ENCODE results near the gene COLEC11.
"Not testable (repeated sequence)": the region's sequence is repeated elsewhere in the genome, so short reads cannot be mapped to it uniquely, and the experiment has no call there.

Gene COLEC11

DNA sequence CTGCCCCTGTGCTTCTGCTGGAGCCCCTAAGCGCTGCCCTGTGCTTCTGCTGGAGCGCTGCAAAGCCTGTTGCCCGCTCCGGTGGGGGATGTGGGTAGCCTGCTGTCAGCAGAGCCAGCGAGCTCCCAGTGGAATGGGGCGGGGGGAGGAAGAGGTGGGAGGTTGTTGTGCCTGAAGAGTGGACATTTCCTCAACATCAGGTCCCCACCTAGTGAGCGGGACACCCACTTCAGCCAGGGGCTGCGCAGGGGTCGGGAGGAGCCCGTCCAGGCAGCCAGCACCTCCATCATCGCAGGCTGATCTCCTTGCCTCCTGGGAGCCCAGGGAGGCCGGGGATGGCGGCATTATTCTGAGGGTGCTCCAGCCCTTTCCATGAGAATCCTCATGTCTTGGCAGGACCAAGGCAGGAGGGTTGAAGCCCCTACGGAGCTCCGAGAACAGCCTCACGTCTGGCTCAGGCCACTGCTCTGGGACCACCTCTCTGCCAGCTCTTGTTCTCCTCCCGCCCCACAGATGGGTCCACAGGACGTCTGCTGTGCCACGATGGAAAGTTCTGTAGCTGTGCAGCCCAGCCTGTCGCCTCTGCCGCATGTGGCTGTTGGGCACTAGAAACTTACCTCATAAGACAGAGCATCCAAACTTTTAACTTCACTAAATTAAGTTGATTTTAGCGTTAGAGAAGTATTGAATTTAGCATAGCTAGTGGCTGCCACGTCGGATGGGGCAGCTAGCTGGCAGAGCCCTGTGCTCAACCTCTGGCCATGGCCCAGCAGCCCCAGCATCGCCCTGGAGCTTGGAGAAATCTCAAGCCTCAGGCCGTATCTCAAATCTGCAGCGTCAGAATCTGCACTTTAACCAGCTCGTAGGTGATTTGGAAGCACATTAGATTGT is 61.2 kb downstream of the COLEC11 start:
- DNase-seq: no peak

DNA sequence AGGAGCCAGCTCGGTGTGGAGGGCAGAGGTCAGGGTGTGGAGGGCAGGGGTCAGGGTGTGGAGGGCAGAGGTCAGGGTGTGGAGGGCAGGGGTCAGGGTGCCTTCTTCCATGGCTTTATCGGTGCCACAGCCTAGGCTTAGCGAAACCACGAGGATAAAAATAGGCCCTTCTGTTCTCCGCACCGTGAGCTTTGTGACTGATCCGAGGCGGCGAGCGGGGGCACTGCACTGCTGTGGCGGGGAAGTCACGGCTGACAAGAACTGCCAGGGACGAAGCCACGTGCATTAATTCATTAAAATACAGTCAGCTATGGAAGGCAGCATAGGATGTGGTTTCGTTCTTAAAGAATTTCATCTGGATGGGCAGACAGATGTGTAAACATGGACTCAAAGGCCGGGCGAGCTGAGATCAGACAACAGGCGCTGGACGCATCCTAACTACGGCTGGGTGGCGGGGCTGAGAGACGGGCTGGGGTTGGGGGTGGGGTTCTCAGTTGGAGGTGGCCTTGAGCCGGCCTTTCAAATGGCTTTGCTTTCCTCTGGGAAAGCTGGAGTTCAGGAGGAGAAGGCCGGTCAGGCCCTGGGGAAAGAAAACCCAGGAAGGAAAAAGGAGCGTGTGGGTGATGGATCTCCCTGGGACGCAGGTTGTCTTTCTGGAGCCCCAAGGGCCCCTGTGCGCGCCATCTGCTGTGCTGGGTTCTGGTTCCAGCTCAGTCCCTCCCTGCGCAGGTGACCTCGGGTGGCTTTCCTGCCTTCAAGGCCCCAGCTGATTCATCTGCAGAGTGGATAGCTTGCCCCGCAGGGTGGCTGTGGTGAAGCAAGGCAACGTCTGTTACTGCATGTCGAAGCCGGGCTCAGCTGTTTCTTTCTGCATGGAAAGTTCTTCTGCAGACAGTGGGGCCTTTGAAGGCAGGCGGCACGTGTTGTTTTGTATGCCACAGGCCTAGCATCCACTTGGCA is 62.1 kb downstream of the COLEC11 start:
- no peak for DNase-seq

DNA sequence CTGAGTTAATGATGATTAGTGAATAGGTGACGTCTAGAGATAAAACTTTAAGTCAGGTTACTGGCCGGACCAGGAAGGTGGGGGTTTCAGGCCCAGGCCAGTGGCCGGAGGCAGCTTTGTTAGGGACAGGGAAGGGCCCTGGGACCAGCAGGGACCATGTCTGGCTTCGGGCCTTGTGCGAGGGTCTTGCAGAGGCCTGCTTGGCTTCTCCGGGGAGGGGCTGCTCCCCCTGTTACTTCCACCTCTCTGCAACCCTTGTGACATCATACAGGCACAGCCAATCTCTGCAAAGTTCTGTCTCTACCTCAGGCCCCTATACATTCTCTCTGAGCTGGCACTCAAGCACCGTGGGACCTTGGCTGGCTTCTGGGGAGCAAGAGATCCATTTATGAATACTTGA is 63.0 kb downstream of the COLEC11 start, which contains the start of gene ALLC:
TSS of gene ALLC (plus strand) at position 320 of the 400 bp plus-strand sequence. CDS start 12,958 bp downstream, outside the sequence.
- DNase-seq: no peak

DNA sequence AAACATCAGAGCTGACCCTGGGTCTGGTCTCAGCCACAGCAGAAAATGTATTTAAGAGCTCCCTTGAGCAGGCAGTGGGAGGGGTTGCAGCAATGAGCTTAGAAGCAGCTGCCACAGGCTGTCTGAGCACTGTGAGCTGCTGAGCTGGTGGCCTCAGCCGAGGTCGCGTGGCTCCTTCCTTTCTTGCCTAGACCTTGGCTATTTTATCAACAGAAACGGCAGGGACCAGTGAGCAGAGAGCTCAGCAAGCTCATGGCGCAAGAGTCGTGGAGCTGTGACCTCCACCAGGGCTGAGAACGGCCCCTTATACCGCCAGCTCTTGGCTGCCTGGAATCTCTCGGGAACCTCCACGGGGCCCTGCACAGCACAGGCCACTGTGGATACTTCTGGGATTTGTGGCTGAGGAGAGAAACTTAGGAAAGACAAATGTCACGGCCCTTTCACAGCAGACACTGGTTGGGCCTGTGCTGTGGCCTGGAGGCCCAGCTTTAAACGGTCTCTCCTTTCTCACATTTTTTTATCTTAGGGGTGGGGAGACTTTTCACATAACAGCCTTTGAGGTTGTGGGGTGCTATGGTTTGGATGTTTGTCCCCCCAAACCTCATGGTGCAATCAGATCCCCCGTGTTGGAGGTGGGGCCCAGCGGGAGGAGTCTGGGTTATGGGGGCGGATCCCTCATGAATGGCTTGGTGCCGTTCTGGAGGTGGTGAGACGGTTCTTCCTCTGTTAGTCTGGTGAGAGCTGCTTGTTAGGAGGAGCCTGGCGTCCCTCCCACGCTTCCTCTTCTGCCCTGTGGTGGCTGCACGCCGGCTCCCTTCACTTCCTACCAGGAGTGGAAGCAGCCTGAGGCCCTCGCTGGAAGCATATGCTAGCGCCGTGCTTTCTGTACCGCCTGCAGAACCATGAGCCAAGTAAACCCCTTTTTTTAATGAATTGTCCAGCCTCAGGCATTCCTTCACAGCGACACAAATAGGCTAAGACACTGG is 64.8 kb downstream of the COLEC11 start:
- DNase-seq: no peak

DNA sequence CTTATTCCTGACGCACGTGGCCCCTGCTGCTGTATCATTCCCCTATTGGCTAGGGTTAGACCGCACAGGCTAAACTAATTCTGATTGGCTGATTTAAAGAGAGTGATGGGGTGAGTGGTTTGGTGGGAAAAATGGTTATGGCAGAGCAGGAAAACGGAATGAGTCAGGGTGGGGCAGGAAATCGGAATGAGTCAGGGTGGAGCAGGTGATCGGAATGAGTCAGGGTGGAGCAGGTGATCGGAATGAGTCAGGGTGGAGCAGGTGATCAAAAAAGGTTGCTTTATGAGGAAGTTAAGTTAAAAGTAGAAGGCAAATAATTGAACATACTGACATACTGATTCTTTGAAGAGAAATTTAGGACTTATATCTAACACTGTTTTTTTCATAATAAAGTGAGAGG is 65.7 kb downstream of the COLEC11 start:
- not testable (repeated sequence) for DNase-seq

DNA sequence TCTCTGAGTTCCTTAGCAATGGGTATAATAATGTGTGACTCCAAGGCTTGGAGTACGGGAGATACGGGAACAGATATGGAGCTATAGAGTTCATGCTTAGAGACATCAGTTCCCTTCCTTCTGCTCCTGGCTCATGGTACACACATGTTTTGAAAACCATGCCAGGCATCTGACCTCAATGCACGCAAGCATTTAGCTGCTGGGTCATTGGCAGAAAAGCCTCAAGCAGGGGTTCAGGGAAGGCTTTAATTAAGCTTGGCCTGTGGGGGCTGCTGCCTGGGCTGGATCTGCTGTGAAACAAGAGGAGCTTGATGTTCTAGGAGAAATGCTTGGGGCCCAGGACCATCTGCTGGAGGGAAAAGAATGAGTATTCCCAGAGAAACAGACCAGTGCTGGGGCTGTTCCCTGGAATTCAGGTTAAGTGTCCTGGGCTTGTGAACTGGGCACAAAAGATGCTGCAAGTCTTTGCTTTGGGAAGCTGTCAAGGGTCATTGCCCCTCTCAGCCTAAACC is 66.3 kb downstream of the COLEC11 start:
- DNase-seq: no peak

DNA sequence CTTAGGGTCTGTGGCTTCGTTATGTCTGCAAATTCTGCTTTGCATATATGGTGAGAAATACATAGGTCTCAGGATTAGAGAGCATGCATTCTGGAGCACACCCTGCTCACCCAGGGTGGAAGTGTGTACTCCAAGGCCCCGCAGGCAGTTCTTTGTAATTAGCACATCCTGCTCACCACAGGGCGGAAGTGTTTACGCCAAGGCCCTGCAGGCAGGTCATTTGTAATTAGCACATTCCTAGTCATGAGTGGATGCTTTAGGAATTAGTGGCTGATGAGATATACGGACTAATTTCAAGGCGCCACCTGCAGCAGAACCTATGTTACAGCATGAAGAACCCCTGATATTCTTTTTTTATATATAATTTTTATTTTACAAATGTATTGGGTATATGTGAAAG is 67.3 kb downstream of the COLEC11 start:
- no peak for DNase-seq

DNA sequence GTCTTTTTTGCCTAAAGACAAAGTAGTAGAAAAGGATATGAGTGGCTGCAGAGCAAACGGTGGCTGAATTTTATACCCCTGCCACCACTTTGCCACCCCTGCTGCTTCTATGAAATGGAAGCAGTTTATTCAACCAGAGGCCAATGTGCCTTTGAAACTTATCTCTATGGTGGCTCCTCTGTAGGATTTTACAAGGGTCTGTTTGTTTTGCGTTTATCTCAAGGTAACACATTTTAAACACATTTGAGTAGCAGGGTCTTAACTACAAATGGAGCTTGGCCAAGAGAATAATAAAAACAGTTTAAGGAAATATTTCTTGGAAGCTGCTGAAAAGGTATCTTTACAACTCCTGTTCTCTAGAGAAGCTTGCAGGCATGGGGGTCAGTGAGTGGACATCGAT is 69.2 kb downstream of the COLEC11 start:
- DNase-seq: no peak

DNA sequence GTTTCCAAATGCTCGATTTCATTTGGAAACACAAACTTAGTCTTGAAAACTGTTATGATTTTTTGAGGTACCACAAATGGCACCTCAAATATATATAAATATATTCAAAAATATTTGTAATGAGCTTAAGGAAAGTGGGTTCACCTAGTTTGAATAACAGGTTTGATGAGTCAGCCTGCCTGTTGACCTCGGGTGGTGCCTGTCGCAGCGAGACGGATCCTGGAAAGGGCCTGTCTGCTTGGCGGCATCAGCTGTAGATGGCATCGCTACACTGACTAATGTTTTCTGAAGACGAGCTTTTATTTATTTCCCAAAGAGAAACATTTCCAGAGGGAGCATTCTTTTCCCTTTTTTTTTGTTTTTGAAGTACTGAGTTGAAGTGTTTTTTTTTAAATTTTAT is 70.0 kb downstream of the COLEC11 start:
- DNase-seq: no peak

DNA sequence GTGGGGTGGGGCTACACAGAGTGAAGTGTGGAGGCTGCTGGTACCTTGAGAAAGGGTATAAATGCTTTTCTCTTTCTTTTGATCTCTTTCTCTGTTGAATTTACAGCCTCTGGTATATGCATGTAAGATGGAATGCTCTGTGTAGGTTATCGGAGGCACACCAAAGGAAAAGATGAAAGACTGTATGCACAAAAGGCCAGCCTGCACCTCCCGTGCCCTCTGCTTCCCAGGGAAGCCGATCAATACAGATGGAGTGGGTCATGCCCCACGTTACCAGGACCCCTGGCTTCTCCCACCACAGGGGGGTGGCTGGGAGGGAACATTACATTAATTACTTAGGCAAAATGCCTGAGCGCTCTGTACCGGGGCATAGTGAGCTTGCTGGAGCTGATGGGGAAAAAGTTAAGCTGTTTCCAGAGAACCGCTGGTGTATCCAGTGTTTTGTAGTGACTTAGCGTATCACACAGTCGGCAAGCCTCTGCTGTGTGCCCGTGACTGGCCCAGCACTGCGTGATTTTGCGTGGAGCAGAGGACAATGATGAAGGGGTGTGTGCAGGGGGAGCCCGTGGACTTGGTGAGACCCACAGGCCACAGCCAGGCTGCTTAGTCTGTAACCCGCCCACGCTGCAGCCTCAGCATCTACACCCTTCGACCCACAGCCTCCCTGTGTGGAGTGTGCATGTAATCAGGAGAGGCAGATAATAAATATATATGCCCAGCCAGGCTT is 71.1 kb downstream of the COLEC11 start:
- DNase-seq: no peak

DNA sequence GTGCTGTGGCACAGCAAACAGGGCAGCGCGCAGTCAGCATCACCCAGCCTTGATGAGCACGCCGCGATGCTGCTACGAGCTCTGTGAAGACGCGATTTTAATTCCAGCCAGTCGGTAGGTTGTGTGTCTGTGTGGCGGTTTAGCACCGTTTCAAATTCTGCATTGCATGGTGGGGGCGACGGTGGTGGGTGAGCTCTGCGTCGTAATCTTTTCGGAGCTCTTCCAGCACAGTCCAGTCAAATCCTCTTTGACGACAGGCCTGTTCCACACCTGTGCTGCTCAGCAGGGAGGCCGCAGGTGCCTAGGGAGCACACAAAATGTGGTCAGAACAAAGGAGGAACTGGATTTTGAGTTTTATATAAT is 71.7 kb downstream of the COLEC11 start:
- DNase-seq: no peak

DNA sequence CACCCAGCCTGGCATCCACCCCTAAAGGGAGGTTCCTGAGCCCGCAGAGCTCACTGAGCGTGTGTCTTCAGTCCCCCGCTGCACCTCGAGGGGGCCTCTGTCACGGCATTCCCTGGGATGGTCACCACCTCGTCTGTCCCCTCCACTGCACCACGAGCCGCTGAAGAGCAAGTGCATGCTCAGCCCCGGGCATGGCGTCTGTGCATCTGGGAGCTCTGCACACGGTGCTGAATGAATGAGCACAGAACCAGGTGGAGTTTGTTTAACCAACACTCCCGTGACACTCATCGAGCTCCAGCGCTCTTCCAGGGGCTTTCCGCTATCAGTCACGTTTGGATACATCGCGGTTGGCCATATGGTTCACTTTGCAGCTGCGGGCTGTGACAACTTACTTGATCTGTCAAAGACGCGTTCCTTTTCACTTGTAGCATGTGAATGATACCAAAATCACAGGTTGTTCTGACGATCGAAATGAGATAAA is 72.3 kb downstream of the COLEC11 start:
- no peak for DNase-seq

DNA sequence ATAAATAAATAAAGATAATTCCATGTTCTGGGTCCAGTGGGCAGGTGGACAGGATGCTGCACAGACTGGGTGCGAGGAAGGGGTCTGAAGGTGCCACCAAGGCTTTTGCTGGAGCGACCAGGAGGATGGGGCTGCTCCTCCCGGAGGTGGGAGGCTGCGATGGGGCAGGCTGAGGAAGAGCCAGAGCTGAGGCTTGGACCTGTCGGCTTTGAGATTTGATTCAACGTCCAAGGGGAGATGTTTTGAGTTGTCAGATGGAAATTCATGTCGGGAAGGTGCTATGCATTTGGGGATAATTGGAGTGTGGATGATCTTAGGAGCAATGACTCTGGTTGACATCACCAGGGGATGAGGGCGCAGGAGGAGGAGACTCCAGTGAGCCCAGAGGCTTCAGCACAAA is 74.7 kb downstream of the COLEC11 start:
- no peak for DNase-seq

DNA sequence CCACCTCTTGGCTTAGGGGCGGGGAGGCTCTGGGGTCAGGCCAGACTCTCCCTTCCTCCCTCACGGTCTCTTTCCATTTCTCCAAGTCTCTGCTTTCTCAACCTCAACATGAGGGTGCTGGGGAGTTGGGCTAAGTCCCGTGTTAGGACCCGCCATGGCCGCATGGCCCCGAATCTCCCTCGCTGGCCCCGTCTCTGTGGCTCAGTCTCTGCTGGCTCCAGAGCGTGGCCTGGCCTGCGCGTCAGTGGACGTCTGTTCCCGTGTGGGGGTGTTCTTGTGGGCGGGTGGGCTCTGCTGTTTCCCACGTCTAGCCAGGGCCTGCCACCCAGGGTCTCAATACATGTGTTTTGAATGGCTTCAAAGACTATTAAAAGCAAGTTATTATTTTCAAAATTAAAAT is 75.5 kb downstream of the COLEC11 start:
- DNase-seq: no peak

DNA sequence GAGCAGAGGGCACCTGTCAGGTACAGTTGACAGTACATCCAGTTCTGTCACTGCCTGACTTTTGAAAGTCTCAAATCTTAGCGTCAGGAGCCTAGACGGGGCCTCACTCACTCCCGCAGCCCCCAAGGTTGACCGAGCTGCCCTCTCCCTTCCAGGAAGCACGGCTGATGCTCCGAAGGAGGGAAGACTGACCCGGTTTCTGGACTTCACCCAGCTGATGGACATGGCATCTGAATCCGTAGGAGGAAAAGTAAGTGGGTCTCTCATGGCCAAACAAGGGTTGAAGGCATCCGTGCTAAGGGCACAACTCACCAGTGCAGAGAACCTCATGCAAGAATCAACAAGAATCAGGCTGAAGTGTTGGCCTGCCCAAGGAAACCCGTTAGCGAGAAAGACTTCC is 76.0 kb downstream of the COLEC11 start:
- no peak for DNase-seq

DNA sequence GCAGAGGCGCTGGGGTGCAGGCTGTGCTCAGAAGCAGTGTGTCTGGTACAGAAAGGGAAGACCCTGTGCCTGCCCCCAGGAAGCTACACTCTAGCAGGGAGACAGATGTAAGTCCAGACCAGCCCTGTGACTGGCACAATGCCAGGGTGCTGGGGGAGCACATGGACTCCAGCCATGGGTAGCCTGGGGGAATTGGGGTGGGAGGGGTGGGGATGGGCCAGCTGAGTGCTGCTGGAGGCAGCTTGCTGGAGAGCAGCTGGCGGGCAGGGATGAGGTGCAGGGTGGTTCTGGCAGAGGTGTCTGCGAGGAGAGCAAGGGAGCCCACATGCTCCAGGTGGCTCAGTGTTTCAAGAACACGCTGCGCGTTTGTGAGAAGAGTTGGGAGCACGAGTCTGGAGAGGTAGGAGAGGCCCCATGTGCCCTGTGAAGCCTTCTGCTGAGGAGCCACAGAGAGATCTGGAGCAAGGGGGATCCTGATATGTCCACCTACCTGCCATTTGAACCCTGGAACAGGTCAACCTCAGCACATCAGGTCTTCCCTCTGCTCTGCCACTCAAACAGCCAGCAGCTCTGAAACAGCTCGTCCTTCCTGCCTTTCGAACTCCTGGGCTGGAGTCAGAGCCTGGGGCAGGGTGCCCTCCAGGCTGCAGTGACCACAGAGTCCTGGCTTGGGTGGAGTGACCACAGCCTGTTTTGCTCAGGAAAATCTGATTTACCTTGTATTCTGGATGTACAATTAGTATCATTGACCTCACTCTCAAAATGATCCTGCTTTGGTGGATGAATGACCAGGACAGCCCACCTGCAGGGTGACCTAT is 78.2 kb downstream of the COLEC11 start:
- no peak for DNase-seq

DNA sequence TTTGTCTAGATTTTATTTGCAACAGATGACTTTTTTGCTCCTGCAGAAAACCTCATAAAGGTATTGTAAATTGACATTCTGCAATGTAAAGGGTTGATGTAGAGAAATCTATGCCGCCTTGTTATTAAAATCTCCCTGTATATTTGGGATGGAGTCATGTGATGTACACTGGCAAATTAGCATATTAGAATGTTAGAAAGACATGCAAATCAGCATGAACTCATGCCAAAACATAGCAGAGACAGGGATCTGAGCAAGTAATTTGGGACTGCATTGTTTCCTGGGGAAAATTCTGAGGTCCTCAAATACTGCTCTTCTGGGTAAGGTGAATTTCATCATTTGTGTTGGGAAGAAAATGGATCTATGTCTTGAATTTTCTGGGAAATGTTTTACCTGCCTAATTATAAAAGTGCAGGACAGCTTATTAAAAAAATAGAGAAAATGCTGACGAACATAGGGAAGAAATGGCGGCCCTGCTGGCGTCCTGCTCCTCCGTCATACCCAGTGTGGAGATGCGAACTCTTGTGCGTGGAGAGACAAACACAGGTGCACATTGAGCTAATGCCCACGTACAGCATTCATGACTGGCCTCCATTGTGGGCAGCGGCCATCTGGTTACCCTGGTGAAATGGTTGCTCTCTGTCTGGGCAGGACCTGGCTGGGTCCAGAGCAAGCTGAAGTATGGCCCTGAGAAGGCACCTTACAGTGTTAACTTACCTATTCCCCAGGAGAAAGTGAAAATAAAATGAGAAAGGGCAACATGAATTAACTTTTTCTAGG is 79.3 kb downstream of the COLEC11 start:
- no peak for DNase-seq

DNA sequence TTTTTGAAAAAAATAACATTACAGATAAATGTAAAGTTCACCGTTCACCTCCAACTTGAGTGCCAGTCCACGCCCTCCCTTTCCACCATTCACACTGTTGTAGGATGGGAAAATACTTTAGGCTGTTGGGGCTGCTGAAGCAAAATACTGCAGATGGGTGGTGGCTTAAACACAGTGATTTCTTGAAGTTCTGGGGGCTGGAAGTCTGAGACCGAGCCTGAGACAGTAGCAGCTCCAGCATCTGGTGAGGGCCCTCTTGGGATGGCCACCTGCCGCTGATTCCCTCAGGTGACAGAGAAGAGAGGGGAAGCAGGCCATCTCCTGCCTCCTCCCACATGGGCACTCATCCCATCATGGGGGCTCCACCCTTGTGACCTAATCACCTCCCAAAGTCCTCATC is 80.8 kb downstream of the COLEC11 start:
- DNase-seq: no peak

DNA sequence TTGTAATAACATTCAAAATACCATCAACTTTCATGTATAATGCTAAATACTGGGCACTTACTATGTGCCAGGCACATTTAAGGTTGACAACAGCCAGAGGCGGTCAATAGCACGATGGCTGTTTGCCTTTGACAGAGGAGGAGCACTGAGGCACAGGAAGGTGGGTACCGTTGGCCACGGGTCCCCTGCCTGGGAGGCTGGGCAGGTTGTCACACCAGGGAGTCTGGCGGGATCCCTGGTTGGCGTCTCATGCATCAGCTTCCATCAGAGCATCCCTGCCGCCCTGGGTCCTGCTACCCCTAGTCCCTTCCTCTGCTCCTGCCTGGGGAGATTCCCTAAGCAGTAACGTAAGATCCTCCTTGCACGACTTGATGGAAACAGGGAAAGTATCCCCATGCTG is 82.5 kb downstream of the COLEC11 start:
- no peak for DNase-seq

DNA sequence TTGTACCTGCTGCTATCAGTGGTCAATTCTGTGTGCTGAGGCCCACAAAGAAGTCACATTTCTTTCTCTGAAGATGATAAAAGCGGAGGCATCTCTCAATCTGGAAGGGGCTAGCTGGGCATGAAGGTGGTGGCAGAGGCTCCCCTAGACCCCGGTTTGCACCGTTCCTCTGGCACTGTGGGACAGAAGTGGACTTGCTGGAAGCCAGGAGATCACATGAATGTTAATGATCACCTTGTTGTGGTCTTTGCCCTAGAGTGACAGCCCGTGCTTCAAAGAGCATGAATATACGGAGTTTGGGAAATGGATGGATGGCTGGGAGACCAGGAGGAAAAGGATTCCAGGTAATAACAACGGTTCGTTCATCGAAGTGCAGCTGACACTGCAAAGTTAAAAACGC is 83.3 kb downstream of the COLEC11 start:
- no peak for DNase-seq

Measured in CD4-positive, alpha-beta T cell treated with Interleukin-10 for 1 hour (primary cell).